Brain pericyte (primary cell): ENCODE data around the gene MCUR1.
A peak's percentile ranks its signal among the peaks of the same experiment; 100 is the strongest.
"Not testable (repeated sequence)": the region's sequence is repeated elsewhere in the genome, so short reads cannot be mapped to it uniquely, and the experiment has no call there.

Experiments
- DNase-seq: peaks from one replicate; pipeline ENCODE4 v3.0.0-alpha.2; 2012; ENCODE audit warnings: low read depth, low spot score

Gene MCUR1

DNA sequence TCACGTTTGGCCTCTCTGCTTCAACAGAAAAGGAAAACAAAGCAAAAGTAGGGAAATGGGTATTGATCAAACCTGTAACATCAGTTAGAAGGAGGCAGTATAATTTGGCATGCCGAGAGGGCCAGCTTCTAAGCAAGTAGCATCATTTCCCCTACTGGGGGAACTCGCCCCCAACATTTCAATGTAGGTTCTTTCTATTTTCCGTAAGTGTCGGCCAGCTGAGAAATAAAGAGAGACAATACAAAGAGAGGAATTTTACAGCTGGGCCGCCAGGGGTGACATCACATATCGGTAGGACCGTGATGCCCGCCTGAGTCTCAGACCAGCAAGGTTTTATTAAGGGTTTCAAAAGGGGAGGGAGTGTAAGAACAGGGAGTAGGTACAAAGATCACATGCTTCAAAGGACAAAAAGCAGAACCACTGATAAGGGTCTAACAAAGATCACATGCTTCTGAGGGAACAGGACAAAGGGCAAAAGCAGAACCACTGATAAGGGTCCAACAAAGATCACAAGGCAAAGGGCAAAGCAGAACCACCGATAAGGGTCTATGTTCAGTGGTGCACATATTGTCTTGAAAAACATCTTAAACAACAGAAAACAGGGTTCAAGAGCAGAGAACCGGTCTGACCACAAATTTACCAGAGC lies 14.4 kb upstream of the MCUR1 start:
- not testable (repeated sequence) for DNase-seq

DNA sequence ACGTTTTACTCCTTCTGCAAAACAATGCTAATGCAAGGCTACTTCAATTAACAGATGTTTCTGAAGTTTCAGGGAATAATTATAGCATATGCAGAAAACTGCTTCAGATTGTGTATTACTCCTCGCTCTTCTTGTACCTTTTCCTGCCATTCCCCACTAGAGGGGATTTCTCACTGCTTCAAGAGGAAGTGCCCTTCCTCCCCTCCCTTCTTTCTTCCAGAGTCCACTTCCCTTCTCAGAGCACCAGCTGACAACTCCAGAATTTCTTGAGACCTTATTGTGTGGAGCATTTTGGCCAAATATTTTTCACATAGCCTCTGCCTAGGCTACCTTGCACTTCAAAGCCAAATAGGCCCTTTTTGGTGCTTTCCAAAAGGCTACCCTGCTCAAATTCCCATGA lies 12.7 kb upstream of the MCUR1 start:
- DNase-seq, result no peak

DNA sequence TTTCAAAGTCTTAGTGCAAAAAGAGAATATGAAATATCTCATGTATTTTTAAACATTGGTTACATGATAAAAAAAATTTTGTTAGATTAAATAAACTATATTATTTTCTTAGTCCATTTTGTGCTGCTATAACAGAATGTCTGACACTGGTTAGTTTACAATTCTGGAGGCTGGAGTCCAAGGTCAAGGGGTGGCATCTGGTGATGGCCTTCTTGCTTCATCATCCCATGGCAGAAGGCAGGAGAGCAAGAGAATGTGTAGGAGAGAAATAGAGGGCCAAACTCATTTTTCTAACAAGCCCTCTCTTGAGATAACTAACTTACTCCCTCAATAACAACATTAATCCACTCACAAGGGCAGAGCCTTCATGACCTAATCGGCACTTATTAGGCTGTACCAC lies 11.5 kb upstream of the MCUR1 start:
- DNase-seq, result no peak

DNA sequence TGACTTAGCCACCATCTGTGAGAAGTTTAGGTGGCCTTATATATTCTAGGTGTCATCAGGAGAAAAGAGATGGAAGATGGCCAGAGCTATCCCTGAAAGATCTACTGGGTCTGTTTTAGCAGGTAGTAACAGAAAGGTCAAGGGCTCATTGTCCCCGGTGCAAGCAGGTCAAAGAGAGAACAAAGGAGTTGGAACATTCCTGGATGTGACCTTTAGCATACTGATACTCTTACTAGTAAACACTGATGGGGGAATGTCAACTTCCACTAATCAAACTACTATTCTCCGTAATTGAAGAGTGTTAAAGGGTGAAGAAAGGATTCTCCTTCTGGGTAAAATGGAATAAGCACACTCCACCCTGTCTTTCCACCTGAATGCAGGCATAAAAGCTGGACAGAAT lies 4.0 kb upstream of the MCUR1 start:
- no peak for DNase-seq

DNA sequence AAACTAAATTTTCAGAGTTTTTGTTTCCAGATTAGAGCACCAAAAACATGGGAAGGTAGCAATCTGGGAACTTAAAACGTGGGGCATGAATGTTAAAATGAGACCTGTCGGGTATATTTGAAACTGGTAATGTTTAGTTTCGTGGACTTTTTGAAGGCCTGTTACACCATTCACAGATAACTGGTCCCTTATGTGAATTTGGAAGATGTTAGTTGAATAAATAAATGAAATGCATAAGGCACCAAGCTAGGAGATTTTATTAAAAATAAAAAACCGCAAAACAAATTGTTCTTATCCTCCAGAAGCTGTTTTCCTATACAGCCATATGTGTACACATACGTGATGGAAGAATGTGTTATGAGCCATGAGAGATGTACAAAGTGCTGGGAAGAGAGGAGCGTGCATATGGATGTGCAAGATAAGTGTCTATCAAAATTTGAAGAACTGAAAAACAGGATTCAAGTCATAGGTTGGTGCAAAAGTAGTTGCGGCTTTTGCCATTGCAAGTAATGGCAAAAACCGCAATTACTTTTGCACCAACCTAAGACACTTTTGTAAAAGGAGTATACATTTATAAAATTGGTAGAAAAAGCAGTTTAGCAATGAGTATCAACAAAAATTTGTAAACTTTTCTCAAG lies 700 bp upstream of the MCUR1 start:
- DNase-seq, result no peak

DNA sequence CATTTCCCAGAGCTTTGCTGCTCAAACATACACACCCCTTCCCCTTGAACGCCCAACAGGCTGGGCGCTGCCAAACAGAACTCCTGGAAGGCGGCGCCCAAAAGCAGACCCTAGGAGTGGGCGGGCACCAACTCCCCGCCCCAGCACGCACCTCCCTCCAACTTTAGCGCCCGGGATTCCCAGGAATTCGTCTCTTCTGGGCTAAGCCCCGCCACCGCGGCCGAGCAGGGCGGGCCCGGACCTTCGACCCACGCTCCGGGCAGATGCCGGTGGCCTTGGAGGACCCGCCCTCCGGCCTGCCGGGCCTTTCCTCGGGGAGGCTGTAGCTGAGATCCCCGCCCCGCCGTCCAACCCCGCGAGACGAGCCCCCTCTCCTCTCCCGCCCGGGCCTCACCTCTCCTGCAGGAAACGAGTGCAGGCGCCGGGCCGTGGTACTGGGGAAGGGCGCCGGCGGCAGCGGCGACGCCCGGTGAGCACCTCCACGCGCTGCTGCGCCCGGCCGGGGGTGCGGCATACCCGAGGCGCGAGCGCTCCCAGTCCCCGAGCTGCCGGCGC lies 659 bp downstream of the MCUR1 start:
- peak; percentile 40 for DNase-seq

DNA sequence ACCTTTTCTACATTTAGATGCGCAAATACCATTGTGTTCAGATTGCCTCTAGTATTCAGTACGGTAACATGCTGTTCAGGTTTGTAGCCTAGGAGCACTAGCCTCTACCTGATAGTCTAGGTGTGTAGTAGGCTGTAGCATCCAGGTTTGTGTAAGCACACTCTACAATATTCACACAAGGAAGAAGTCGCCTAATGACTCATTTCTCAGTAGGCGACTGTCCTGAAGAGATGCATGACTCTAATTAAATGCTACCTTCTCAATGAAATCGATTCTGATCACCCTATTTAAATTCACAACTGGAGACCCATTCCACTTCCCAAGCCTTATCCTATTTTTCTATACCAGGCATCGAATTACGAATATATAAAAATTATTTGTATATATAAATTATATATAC lies 1.3 kb downstream of the MCUR1 start:
- no peak for DNase-seq

DNA sequence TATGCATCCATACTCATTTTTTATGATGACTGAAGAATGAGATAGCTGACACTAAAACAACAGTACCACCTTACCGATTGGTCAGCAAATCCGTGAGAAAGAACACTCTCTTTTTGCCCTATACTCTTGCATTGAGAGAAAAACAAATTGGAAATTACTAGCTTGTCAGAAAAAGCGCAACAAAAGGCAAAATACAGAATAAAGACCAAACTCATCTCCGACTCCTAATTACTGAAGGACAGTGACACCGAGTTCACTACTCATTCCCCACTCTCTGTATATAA lies 2.1 kb downstream of the MCUR1 start:
- DNase-seq, result no peak

DNA sequence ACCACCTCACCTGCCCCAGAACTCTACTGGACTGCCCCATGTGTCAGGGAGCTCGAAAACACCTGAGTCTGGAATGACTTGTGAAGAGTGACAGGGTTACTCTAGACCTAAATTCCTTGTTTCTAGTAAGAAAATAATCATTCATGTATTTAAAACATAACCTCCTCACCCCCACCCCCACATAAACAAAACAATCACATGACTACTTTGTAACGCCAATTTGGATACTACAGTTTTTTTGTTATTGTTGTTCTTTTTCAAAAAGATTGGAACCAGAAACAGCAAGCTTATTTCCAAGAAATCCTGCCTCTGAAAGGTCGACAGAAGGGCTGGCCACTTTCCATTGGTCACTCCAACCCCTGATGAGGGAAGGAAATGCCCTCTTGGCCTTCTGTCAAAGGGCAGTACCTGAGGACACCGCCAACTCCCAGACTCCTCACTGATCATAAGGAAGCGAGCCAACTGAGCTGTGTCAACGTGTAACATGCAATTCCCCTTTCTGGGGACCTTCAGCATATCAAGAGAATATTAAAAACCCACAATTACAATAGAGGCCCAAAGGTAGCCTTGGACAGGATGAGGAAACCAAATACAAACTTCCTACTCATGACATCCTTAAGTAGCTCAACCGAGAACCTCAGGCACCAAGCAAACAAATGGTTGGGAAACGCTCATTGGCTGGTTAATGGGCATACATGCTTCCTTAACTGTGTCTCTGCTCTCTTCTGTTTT lies 2.6 kb downstream of the MCUR1 start:
- no peak for DNase-seq

DNA sequence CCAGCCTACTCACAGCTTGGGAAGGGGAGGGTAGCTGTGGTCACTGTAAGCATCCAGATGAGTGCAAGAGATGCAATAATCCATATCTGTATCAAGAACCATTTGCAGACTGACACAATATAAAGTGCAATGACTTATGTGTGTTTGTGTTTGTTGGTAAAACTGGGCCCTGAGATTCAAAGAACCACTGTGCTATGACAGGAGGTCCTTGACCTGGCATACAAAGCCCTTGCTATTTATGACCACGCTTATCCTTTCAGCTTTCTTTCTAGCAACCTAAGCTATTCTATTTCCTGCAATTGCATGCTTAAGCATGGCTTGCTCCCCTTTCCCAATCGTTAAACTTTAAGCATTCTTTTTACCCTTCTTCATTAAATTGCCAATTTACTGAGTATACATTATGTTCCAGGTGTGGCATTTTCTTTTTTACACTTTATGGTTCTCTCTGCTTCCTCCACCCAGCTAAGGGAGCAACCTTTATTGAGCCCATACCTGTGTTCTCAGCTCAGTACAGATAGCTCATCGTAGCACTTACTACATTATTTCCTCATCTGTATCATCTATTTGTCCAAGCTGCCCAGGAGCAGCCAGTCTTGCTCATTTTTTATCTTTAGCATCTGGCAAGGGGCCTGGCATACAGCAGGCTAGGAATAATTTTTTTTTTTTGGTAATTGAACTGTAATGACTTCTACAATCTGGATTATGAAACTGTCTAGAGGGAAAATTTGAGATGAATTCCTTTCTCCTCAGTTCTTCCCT lies 3.5 kb downstream of the MCUR1 start:
- DNase-seq, result no peak

DNA sequence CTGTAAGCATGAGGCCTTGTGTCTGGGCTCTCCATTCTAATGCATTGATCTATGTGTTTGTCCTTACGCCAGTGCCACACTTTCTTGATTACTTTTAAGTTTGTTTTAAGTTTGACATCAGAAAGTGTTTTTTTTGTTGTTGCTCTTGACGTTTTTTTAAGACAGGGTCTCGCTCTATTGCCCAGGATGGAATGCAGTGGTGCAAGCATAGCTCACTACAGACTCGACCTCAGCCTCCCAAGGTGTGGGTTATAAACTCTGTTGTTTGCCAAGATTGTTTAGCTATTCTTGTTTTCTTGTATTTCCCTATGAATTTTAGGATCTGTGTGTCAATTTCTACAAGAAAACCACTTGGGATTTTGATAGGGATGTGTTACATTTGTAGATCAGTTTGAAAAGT lies 5.6 kb downstream of the MCUR1 start:
- DNase-seq, result no peak

DNA sequence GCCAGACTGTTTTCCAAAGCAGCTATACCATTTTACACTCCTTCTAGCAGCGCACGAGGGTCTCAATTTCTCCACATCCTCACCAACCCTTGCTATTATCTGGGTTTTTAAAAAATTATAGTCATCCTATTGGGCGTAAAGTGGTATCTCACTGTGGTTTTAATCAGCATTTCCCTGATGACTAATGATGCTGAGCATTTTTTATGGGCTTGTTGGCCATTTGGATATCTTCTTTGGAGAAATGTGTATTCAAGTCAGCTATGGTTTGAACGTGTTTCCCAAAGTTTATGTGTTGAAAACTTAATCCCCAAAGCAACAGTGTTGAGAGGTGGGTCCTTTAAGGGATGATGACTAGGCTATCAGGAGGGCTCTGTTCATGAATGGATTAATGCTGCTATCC lies 6.7 kb downstream of the MCUR1 start:
- no peak for DNase-seq

DNA sequence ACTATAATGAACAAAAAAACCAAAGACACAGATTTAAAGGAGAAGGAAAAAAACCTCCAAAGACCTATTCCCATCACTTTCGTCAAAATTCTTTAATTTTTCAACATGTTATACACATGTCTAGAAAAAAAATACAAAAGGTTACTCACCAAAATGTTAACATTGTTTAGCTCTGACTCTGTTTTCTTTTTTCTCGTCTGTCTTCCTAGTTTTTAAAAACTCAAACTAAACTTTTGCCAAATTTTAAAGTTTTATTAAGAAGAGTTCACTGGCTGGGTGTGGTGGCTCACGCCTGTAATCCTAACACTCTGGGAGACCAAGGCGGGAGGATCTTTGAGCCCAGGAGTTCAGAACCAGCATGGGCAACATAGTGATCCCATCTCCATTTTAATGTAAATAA lies 10.8 kb downstream of the MCUR1 start:
- DNase-seq, result no peak

DNA sequence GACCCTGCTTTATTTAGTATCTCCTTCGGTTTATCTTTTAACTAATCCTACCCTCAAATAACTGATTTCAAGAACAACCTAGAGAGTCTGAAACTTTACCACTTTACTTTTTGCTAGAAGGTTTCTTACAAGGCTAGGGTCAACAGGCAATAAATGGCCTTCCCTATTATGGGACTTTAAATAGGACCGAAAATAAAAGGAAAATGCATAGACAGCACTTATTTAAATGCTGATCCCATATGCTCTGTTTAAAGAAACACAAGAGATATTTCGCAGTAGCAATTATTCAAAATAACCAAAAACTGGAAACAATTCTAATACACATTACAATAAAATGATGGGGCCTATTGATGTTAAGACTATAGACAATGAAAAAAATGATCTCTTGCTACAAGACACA lies 13.7 kb downstream of the MCUR1 start:
- no peak for DNase-seq

DNA sequence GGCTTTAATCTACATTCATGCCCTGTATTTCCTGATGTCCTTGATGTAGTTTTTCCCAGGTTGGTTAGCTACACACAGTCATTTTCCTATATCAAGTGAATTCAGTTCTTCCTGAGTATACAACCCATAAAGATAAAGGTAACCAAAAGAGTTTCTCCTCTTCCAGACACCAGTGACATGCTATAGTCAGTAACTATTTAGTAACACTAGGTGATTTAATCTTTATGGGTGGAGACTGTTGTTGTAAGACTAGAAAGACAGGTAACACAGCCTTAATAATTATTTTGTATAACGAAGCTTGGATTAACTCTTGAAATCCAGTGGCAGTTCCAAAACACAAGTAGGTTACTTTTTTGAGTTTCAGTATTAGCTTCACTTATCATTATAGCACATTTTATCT lies 17.6 kb downstream of the MCUR1 start:
- DNase-seq, result no peak

DNA sequence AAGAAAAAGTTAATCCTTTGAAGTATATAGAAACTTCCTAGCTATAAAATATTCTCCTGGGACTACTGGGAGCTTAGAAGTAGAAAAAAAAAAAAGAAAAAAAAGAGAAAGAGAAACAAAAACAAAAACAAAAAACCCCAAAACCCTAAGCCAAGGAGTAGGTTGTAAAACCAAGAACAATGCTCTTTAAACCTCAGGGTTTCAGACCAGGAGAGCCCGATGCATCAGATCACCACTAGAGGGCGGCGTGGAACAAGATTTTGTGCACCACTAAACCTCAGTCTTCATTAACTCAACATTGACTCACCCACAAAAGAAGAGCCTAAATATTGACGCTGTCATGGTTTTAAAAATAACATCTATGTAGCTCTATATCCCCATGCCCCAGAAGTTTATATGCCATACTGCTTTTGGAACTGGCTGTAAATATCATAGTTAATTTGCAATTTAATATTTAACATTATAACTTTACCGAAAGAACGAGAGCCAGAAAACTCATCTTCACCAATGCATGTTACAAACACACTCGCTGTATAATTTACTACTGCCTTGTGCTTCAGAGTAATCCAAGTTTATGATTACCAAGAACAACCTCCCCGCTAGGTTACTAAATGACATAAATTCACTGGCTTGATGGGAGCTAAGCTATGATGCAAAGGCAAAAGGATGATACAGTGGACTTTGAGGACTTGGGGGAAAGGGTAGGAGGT lies 19.2 kb downstream of the MCUR1 start:
- DNase-seq, result no peak

DNA sequence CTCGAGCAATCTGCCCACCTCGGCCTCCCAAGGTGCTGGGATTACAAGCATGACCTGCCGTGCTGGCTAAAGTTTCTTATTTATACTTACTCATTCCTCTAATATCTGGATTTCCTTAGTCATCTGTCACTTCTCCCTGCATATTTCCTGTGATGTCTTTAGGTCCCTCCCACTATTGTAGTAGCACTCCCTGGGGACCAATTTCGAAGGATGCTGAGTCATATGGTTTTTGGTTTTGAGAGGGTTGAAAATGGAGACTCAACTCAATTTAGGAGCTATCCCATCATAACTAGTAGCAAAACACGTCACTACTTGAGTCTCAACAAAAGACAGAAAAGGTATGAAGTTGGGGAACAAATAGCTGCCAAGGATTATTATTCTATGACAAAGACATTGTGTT lies 20.2 kb downstream of the MCUR1 start:
- no peak for DNase-seq

DNA sequence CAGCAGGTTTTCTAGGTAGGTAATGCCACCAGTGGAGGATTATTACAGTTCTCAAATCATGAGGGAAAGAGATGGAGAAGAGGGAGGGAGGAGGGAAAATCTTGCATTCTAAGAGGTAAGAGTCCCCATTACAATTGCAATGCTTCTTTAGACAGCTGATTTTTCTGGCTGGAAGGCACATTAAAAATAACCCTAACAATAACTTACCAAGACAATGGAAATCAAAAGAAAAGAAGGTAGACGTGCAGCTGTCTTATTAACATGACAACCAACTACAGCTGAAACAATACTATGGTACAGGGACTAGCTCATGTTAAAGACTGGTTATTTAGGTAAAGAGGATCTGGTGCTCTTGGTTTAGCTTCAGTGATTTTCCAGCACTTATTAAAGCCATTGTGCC lies 24.6 kb downstream of the MCUR1 start:
- no peak for DNase-seq

DNA sequence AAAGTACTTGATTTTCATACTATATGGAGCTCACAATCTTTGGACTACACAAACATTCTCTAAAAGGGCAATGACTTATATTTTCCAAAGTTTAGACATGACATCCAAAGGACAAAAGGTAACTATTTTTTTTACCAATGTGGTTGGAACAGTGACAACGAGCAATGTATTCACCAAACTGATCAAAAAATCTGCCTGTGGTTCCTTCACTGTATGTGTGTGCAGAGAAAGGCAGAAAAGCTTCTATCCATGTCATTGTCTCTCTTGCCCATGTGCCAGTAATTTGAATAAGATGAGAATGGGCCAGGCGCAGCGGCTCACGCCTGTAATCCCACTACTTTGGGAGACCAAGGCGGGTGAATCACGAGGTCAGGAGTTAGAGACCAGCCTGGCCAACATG lies 25.5 kb downstream of the MCUR1 start:
- no peak for DNase-seq

DNA sequence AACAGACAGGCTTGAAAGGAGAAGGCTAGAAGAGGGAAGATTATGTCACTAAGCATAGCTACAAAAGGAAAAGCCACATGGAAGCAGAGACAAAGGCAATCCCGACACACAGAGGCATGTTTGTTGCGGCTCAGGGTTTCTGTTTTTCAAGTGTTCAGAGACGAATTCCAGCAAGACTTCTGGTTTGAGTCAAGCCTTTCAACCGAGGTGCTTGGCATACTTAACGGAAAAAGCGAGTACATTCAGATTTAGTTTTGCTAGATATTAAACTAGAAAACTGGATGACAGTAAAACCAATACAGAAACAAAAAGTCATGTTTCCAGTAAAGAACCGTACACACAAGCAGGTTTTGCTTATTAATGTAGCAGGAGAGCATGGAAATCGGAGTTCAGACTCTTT lies 27.2 kb downstream of the MCUR1 start:
- peak; percentile 7 for DNase-seq

DNA sequence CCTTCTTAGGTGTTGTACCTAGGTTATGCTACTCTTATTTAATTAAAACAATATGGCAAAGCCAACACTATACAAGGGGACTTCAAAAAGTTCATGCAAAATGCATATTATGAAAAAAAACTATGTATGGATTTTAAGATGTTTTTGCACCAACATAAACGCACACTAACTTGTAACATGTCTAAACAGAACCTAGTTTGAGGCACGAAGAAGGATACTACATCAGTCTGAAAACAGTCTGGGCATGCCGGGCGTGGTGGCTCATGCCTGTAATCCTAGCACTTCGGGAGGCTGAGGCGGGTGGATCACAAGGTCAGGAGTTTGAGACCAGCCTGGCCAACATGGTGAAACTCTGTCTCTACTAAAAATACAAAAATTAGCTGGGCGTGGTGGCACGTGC lies 34.2 kb downstream of the MCUR1 start:
- not testable (repeated sequence) for DNase-seq

DNA sequence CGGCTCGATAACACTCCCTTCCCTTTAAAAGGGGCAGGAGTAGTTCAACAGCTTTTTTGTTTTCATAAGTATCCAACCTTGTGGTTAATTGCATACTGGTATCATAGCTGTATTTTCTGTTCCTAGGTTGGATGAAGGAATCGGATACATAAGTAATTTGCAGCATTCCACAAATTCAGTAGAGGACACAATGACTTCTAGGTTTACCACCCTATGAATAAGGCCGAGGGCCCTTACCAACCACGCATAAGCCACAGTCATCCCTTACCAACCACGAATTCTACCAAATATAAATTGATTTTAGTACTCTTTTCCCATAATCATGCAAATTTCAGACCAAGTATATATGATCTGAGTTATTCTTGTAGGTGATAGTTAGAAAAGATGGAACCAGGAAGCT lies 36.3 kb downstream of the MCUR1 start:
- no peak for DNase-seq
